ENCODE results near the gene BMPR2.

BMPR2 gene

GRCh38 chr2:202604699-202605098 is 228.6 kb downstream of the BMPR2 start:
- DNase-seq (ENCODE audit: low read depth): no peak

- DNase-seq (ENCODE audit: low read depth): no peak
These were observed 229.0 kb downstream of the BMPR2 start for GRCh38 chr2:202605174-202605573.

DNA sequence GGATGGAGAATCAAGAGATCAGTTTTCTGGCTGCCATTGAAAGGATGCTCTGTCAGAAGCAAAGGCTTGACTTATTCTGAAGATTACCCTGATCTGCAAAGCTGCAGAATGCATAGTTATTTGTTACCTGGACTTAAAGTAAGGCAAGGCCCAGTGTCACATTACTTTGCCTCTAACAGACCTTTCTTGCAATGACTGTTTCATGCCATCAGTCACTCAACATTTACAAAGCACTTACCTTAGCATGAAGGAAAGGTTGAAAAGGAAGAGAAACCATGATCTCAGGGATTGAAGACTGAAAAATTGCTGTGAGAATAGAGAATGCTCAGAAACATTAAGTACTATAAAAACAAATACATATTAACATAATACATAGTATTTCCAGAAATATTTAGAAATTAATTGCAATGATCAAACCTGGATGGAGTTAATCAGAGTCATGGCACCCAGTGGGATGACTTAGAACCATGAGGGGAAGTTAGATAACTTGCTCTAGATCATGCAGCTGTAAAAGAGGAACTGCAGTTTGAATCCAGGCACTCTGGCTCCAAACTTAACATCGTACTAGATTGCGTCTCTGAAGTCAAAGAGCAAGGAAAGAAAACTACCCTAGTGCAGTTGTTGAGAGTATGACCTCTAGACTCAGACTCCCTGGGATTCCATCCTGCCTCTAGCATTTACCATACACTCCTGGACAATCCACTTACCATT is 232.2 kb downstream of the BMPR2 start:
- DNase-seq (ENCODE audit: low read depth): no peak

GRCh38 chr2:202609381-202610145 is 233.4 kb downstream of the BMPR2 start:
- DNase-seq (ENCODE audit: low read depth): no peak

- DNase-seq (ENCODE audit: low read depth): no peak
These were observed 234.3 kb downstream of the BMPR2 start for GRCh38 chr2:202610380-202610779.

GRCh38 chr2:202612145-202612544 is 236.0 kb downstream of the BMPR2 start:
- DNase-seq (ENCODE audit: low read depth): no peak

DNA sequence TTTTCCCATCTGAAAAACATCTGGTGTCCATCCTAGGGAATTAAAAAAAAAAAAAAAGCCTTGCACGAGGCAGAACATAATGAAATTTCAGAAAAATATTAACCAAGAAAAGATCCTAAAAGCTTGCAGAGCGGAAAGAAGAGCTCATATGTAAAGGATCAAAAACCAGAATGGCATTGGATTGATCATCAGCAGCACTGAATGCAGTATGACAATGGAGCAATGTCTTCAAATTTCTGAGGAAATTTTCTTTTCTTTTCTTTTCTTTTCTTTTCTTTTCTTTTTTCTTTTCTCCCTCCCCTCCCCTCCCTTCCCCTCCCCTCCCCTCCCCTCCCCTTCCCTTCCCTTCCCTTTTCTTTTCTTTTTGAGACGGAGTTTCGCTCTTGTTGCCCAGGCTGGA is 237.4 kb downstream of the BMPR2 start:
- no peak for DNase-seq (ENCODE audit: low read depth)
